ENCODE results near the gene TMEM187.
A peak's percentile ranks its signal among the peaks of the same experiment; 100 is the strongest.

TMEM187 gene

DNA sequence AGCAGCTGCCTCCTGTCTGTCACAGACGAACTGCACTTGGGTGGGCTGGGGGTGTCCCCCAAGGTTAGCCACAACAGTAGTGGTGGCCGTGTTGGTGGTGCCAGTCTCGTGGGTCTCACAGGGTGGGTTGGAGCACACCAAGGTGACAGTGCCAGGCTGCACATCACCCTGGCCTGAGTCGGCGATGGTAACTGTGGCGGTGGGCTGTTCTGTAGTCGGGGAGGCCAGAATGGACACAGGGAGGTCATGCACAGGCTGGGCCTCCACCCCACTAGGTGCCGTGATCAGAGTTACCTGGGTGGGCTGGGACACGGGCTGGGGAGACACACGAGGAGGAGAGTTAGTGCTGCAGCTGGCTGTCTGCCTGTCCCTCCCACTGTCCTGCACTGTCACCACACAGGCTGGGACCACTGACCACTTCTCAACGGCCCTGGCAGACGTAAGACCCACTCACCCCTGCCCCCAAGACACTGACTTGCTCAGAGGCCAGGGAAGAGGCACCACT is 17.3 kb upstream of the TMEM187 start:
- no peak for DNase-seq

DNA sequence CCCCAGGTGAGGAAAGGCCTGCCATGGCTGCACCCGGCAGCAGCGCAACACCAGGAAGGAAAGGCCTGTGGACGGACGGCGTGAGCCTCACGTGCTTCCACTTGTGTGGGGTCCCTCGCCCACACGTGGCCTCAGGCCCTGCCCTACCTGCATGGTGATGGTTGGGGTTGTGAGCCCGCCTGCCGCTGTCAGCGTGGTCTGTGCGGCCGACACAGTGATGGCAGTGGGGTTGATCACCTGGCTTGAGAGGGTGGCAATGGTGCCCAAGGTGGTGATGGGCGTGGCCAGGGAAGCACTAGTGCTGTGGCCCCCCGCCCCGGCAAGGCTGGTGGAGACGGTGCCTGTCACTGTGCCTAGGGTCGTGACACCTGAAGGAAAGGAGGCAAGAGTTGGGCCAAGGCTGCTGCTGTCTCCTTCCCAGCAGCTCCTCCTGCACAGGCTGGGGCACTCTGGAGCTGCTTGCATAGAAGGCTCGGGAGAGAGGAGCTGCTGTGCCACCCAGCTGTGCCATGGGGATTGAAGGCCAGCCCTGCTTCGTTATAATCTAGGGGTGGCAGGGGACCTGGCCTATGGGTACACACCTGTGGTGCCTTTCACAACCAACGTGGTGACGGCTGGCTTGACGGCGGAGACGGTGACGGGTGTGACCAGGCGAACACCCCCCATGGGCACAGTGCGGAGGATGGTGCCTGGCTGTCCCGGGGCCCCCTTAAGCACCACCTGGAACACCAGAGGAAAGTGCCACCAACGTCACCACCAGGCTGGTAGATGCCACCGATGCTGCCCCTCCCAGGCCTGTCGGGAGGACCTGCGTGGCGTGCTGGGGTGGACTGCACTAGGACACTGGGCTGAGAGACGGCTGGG is 16.3 kb upstream of the TMEM187 start:
- no peak for DNase-seq

DNA sequence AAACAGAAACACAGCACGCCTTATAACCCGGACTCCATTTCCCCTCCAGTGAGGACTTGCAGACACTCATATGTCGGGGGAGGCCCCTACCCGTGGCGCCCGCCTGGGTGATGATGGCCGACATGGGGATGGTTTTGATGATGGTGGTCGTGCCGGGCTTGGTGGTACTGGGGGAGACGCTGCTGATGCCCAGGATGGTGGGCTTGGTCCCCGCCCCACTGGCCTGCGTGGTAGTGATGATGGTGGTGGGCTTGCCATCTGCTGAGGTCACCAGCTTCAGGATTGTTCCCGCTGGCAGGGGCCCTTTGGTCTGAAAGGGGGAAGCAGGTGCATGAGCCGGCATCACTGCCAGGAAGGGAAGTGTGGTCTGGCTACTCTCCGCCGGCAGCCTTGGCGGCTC is 15.3 kb upstream of the TMEM187 start:
- no peak for DNase-seq

DNA sequence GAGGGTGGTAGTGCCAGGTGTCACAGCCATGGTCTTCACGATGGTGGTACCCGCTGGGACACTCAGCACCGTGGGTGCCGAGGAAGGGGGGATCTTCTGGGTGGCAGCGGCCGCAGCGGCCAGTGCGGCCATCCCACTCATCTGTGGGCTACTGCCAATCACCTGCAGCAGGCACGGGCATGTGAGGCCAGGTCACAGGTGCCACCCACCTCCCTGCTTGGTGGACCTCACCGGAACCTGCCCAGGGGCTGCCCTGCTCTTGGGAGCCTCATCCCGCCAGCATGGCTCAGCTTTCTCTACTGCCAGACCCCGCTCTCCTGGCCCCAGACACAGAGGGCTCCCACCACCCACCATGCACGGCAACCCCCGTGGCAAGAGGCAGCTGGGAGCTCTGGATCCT is 13.9 kb upstream of the TMEM187 start:
- no peak for DNase-seq

DNA sequence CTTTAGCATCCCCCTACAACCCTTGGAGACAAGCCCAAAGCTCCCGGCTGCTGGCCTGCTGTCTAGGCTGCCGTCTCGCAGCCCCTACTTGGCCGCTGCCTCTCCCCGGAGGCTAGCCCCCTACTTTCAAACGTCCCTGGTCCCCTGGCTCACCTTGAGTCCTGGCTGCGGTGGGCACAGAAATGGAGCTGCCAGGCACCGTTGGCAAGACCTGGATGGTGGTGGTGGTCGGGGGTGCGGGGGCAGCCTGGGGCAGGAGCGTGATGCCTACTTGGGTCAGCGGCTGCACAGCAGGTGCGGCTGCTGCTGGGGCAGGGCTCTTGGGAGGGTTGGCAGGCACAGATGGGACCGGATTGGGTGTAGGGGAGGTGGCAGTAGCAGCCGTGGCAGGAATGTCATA is 12.9 kb upstream of the TMEM187 start:
- no peak for DNase-seq

DNA sequence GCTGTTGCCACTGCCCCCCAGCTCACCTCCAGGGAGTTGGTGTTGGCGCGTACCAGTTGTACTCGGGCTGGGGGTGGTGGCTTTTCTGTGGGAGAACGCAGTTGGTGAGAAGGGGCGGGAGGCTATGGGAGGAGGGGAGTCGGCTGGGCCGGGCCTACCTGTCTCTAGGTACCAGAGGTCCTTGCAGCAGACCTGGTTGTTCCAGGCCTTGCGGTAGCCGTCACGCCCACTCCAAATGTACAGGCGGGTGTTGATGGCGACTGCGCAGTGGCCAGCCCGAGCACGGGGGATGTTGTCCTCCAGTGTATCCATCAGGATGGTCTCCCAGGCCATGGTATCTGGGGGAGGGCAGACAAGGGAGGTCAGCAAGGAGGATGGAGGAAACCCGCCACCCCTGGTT is 12.5 kb upstream of the TMEM187 start:
- no peak for DNase-seq

DNA sequence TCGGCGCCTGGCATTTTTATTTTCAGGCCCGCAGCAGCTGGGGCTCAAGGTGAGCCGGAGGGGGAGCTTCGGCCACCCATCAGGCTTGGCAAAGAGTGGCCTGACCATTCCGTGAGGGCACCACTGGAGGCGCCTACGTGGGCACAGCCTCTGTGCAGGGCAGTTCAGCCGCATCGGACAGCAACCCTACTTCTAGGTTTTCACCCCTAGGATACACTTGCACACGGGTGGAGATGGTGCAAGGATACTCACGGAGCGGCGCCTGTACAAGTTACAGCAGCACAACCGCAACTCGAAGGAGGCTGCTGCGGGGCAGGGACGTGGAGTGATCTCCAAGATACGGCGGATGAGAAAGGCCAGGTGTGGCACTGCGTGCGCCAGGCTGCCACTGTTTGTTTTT is 11.8 kb upstream of the TMEM187 start:
- DNase-seq, result no peak

DNA sequence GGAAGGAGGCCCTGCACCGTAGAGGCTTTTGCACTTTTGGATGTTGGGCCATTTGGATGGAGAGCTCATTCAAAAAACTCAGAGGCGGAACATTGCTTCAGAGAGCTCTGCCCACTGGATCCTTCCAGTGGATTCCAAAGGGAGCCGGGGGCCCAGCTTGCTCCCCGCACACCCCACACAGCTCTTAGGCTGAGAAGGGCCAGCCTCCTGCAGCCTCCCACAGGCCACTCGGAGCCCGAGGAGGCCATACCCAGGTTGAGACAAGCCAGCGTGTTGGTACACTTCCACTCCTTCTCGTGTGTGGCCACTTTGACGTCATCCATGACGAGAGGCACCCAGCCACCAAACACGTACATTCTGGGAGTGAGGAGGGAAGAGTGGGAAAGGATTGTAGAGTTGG is 11.3 kb upstream of the TMEM187 start:
- DNase-seq, result no peak

DNA sequence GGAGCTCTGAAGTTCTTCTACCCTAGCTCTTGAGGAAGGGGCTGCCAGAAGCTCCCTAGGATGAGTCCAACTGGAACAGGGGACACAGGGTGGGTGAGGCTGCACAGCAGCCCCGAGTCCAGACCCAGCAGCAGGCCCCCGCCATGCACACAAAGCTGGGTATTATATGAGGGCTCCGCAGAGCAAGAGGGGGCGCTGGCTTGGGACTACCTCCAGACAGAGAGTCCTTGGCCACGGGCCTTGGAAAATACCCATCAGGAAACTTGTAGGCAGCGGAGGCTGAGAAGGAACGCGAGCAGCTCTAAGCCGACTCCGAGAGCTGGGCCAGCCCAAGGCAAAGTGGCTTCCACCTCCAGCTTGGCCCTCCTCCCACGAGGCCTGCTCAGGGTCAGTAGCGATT is 9.0 kb upstream of the TMEM187 start:
- no peak for DNase-seq

DNA sequence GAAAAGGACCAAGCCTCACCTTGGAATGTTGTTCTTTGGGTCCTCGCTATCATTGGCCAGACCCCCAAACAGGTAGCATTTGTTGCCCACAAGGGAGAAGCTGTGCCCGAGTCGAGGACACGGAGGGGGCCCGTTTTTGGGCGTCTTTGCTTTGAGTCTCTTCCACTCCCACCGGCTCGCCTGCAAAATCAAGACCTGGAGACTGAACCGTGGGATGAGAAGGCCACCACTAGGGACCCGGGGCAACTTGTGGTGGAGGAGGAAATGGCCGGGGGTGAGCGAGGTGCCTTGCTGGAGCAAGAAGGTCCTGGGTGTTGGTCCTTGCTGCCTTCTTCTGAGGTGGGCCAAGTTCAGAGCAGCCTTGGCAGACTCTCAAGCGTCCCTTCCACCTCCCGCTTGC is 8.4 kb upstream of the TMEM187 start:
- no peak for DNase-seq

DNA sequence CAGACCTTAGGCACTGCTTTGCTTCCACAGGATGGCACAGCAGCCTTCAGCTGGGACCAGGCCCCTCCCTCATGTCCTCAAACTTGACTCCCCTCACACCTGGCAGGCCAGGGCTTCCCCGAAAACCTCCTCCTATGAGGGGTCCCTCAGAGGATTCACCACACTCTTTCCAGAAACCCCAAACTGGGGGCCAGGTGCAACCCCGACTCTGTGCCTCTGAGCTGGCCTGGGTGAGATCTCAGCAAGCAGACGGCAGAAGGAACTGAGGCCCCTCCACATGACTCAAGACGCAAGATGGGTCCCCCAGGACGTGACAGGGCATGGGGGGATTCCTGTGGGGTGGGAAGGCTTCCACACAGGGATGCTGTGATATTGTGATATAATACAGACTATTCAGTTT is 7.1 kb upstream of the TMEM187 start:
- no peak for DNase-seq

DNA sequence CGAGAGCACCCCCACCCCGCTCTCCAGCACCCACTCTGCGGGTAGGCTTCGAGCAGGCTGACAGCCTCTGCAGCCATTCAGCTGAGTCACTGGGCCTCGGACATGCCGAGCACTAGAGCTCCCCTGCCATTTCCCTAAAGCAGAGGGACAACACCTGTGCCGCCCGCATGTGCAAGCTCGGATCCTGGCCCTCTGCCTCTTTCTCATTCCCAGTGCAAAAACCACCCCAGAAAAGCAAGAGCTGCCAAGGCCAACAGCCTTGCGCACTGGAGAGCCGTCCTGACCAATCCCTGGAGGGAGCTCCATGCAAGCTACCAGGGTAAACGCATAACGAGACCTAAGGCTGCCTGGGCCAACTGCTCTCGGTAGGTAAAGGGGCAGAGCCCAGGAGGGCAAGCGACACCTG is 6.3 kb upstream of the TMEM187 start:
- no peak for DNase-seq

DNA sequence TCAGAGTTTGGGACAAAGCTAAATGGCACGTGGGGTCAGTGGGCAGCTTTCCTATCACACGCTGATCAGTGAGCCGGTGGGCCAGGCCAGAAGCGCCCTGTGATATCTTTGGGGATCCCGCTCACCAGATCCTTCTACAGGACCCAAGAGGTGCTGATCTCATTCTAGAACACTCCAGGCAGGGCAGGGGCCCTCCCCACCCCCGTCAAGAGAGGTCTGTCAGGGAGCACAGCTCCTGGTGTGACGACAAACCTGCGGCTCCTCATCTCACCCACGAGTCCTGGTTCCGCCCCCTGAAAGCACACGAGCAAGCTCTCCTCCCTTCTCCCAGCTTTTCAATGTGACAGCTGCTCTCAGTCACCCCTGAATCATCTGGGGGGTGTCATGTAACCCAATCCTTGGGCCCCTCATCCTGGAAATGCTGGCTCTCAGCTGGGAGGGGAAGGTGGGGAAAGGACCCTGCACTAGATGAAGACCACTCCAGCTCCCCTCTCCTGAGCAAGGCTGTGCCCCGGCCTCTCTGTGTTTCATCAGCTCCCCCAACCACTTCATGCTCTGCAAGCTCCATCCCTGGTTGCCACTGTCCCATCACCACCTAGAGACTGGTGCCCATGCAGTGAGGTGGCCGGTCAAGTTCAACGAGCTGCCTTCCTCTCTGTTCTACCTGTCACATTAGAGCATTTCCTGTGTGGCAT is 5.6 kb upstream of the TMEM187 start:
- no peak for DNase-seq

DNA sequence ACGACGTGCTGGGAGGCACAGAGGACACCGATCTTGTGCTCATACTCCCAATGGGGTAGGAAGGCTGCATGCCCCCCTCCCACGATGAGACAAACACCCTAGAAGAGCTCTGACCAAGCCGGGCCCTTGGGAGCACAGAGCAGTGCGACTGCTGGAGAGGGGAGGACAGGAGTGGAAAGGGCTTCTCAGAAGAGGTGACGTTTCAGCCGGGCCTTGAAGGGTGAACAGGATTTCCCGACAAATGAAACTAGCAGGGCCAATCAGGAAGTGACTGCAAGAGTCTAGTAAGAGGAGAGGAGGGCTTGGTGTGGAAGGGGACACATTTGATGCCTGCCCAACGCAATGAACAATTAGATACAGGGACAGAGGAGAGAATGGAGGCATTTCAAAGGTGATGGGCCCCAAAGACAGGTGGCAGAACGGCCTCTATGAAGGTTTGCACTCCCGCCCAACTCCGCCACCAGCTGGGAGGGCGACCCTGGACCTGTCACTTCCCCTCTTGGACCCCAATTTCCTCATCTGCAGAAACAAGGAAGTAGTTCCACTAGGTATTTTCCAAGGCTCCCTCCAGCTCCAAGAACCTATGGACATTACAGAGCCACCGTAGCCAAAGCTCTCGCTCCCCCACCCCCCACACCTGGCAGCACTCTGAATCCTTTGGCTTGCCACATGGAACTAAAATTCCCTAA is 4.9 kb upstream of the TMEM187 start:
- DNase-seq, result no peak

DNA sequence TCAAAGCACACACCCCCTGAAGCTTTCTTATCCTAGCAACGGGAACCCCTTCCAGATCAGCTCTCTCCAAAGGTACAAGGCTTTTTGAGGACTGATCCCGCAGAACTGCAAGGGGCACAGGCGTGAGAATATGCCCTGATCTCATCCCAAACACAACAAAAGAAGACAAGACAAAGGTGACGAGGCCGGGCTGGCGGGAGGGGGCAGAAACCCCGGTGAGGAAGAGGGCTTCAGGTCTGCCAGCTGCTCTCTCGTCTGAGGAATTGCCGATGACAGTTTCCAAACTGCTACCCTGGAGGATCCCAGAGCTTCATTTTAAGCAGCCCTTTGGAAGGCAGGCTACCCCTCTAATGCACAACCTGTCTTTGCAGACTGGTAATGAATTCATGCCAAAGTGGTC is 4.3 kb upstream of the TMEM187 start:
- no peak for DNase-seq

DNA sequence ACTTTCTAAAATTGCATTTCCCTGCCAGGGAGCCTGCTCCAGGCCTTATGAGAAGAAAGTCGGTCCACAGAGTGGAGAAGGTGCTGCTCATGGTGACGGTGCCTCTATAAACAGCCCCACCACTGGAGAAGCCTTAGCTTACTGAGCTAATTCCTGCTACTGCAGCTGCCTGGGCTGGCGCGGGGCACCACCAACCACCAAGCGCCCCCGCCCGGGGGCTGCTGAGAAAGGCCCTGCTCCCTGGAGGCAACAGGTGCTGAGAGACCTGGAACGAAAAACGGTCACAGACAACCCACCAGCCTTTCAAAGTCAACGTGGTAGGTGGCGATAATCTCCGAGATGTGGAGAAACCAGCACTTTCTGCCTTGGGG is 3.8 kb upstream of the TMEM187 start:
- DNase-seq, result peak; percentile 46

DNA sequence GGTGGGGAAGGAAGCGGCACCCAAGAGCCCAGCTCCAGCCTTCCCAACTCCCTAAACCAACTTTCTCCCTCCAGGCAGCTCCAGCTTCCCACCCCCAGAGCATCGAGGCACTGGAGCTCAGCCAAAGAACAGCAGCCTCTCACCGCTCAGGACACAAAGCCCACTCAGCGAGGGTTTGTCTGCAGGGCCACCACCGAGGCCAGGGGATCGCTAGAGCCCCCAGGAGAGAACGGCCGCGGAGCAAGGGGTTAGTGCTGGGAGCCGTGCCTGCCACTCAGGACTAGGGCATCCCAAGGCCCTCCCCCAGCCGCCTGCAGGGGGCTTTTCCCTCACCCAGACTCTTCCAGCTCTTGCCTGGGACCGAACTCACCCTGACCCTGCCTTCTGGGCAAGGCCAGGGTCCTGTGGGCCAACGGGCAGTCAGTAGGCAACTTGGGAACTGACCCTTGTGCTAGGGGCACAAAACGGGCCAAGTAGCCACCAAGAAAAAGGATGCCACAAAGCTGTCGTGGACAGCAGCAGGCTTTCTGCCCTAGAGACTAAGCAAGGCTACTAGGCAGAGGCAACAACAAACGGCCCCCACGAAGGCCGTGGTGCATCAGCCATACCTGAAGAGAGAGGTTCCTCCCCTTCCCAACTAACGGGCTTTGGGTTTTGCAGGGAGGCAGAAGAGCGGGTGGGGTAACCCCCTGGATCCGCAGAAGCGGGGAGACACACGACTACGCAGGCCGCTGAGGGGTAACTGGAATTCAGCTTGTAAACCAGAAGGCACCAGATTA is 3.2 kb upstream of the TMEM187 start:
- DNase-seq, result no peak

DNA sequence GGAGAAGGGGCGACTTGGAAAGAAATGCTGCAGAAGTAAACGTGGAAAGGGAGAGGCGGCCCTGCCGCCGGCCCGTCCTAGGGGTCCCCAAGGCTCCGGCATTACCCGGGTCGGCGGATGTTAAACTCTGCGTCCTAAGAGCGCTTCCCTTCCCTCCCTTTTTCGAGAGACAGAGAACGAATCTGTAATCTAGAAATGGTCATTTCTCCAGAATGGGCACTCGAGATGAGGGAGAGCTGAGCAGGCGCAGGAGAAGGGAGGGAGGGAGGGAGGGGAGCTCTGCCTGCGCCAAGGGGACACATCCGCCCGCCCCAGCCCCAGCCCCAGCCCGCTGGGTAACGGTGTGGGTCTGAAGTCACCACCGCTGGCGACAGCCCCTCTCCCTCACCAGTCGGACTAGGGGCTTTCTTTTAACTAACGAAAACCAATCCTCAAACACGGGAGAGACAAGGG is 2.6 kb upstream of the TMEM187 start:
- DNase-seq, result no peak

DNA sequence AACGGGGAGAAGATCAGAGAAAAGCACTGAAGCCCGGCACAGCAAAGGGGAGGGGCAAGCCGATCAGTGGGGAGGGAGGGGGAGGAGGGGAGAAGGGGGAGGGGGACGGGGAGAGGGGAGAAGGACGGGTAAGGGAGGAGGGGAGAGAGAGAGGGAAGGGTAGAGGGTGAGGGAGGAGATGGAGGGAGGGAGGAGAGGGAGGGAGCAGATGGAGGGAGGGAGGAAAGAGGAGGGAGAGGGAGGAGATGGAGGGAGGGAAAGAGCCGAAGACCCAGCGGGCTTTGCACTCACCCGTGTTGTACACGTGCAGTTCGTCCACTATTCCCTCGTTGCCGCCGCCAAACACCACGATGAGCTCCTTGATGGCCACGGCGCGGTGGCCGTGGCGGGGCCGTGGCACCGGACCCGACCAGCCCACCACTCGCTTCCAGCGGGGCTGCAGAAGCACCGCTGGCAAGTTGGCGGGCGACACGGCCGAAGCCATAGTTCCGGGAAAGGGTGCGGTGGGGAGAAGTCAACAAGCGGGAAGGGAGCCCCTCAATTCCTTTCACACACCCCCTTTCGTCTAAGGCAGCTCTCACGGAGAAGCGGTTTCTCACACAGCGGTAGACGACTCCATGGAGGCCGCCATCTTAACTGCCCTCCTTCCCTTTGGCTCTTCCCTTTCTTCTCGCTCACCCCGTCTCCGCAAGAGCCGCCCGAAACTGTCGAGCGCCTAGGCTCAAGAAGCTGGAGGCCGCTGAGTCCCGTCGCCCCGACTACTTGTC is 2.0 kb upstream of the TMEM187 start:
- DNase-seq, result no peak

DNA sequence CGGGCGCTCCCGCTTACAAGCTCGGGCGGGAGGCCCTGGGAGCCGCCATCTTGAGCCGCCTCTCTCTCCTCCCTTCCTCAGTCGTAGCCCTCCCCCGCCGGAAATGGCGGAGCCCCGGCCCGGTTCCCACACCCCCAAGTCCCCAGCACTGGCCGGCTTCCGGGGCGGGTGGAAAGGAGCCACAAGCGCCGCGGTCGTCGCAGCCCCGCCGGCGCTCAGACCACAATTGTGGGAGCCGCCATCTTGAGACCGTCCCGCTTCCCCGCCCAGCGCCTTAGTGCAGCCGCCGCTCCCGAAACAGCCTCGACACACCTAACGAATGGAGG is 1.5 kb upstream of the TMEM187 start:
- DNase-seq, result peak; percentile 82

DNA sequence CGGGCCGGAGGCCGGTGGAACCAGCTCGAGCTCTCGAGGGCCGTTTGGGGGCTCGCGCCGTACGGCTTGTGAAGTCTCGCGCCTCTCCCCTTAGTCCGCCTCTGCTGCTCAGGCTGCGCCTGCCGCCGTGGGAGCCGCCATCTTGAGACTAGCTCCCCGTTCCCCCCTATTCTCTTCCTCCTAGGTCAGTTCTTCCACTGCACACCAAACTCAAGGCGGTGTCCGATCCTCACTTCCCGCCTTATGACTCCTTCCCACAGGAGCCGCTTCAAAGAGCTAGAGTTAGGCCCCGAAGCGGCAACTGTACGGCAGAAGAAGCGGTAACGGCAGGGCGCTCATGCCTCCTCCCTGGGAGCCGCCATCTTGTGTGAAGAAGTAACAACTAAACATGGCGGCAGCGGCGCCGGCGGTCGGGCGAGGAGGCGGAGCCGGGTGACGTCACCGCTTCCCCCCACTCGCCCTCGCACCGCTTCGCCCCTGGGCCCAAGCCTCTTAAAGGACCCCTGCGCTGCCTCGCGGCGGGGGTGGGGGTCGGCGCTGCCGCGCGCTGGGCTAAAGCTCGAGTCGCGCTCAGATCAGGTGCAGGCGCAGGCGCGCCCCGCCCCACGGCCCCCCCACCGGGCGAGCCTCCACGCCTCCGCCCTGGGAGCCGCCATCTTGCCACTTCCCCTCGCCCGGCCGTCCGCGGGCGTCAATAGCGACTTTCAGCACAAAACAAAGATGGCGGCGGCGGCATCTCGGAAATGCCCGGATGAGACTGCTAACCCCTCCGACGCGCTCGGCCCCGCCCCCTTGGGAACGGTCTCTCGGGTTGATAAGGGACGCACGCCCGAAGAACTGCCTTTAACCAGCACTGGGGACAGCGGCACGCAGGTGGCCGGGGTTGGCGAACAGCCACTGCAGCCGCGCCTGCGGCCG is 845 bp upstream of the TMEM187 start, which contains the start of gene HCFC1:
TSS of gene HCFC1 (minus strand) at position 369 of the 918 bp plus-strand sequence. CDS start 978 bp downstream, outside the sequence.
- DNase-seq, result peak; percentile 87

Data from activated CD4-positive, alpha-beta T cell treated with anti-CD3 and anti-CD28 coated beads, Interleukin-2, amount 50 U/mL, for 1 hour (primary cell).